Panc1 (cell line): Measurements from ENCODE around the gene PGF. TPM values are rescaled to one million over a fixed set of nuclear protein-coding genes. Genes with fewer than 3 reads are reported as not detected.

Experiments used
- ATAC-seq: fragments of 200-7000 bp; cut with Tn5 transposase; 2 replicates; pipeline ENCODE4 v1.9.1; 2020; ENCODE audit warnings: mild to moderate bottlenecking, moderate library complexity
- BruUV-seq: library from RNA; stranded (reverse); fragments of 400-500 nt; replicated peaks from 2 replicates; lab custom pipeline; 2021; lab: Mats Ljungman, UMichigan
- CTCF ChIA-PET: fragments of 300-600 bp; sonication (Branson Sonifier 250); formaldehyde crosslinking; loops from one replicate; lab custom pipeline; 2022; ENCODE audit warnings: antibody characterized with exemption; lab: Charles Lee
- POLR2A ChIA-PET: fragments of 300-600 bp; sonication (Branson Sonifier 250); formaldehyde crosslinking; loops from one replicate; lab custom pipeline; 2022; ENCODE audit warnings: antibody characterized with exemption; lab: Charles Lee
- DNase-seq: peaks from one replicate; pipeline ENCODE4 v3.0.0-alpha.2; 2010; ENCODE audit warnings: low read depth, low spot score
- H3K27ac ChIP-seq: 2 replicates; pipeline ENCODE4 v1.5.1; 2011; ENCODE audit warnings: mild to moderate bottlenecking, low read length, inconsistent platforms
- H3K27me3 ChIP-seq: fragments of 200-500 bp; sonication (Bioruptor generic); 2 replicates; pipeline ENCODE4 v1.6.0; 2014; ENCODE audit warnings: low read length, inconsistent platforms; ENCODE audit not compliant: control insufficient read depth, insufficient read depth
- H3K36me3 ChIP-seq: fragments of 200-500 bp; sonication (Bioruptor generic); 2 replicates; pipeline ENCODE4 v1.5.1; 2014; ENCODE audit warnings: inconsistent platforms, mild to moderate bottlenecking, low read length, moderate library complexity; ENCODE audit not compliant: control insufficient read depth, insufficient read depth
- H3K4me1 ChIP-seq: 2 replicates; pipeline ENCODE4 v1.5.1; 2011; ENCODE audit warnings: inconsistent platforms, mild to moderate bottlenecking, low read length, moderate library complexity; ENCODE audit not compliant: control insufficient read depth, insufficient read depth
- H3K4me3 ChIP-seq, 2 experiments: 2 replicates each; pipeline ENCODE4 v1.5.1; 2011 to 2012; ENCODE audit warnings: low read depth in 2 of 2, low read length in 2 of 2, mild to moderate bottlenecking in 2 of 2, inconsistent platforms in 1 of 2, moderate library complexity in 1 of 2
- H3K9me3 ChIP-seq: fragments of 200-500 bp; sonication (Bioruptor generic); 2 replicates; pipeline ENCODE4 v1.5.1; 2014; ENCODE audit warnings: low read depth, mild to moderate bottlenecking, inconsistent platforms, low read length, moderate library complexity; ENCODE audit not compliant: control insufficient read depth, insufficient read depth
- POLR2AphosphoS5 ChIP-seq: IDR thresholded peaks from 2 replicates; pipeline ENCODE4 v1.6.1; 2012; ENCODE audit warnings: mild to moderate bottlenecking, low read depth, low read length, moderate library complexity
- REST ChIP-seq, 2 experiments: IDR thresholded peaks; 2 replicates each; pipeline ENCODE4 v1.6.1; 2011 to 2012; ENCODE audit warnings: low read depth in 2 of 2, control low read depth in 1 of 2, low read length in 1 of 2, mild to moderate bottlenecking in 1 of 2, moderate library complexity in 1 of 2; ENCODE audit not compliant: insufficient read depth in 1 of 2
- SIN3A ChIP-seq: IDR thresholded peaks from 2 replicates; pipeline ENCODE4 v1.6.1; 2012; ENCODE audit warnings: low read depth, mild to moderate bottlenecking, low read length, moderate library complexity, borderline replicate concordance; ENCODE audit not compliant: insufficient read depth
- TCF7L2 ChIP-seq: IDR thresholded peaks from 2 replicates; pipeline ENCODE4 v1.6.1; 2011; ENCODE audit warnings: mild to moderate bottlenecking, low read depth, low read length, inconsistent platforms
- in situ Hi-C: cut with HindIII; loops from 2 replicates; pipeline ENCODE4 v1.10.0; 2016; ENCODE audit warnings: low sequenced_read_pairs, low pct_unique_long_range_greater_than_20kb
- intact Hi-C: fragments of 100-400 bp; cut with micrococcal nuclease; formaldehyde crosslinking; loops from one replicate; pipeline ENCODE4 v1.10.0; 2022; ENCODE audit not compliant: unreplicated experiment
- total RNA-seq: library from RNA; stranded (reverse); gene quantifications from one replicate; pipeline ENCODE4 v1.2.1, GENCODE V29; 2021; ENCODE audit not compliant: unreplicated experiment
- TF ChIP-seq, protein P1 (sequence below): fragments of 450-650 bp; IDR thresholded peaks from 2 replicates; pipeline ENCODE4 v1.5.1; 2017; ENCODE audit warnings: mild to moderate bottlenecking

The PGF gene
- total RNA-seq, 1 experiment from 2014 or later, result 7.3 TPM

- CTCF ChIA-PET, result no interaction called here
- H3K27ac ChIP-seq, result no peak overlapping the region
- no peak for DNase-seq
- no peaks in the 10 kb centered on the region for H3K9me3 ChIP-seq
- in situ Hi-C loops (no loop called here), intact Hi-C loops (no loop called here)
- H3K36me3 ChIP-seq, result peaks cover 29% of the 10 kb centered on the region
- POLR2A ChIA-PET, result no interaction called here
- no peak overlapping the region for H3K4me3 ChIP-seq
- no TSS peak for BruUV-seq
- ATAC-seq, result no peak
- TF ChIP-seq, protein P1, sequence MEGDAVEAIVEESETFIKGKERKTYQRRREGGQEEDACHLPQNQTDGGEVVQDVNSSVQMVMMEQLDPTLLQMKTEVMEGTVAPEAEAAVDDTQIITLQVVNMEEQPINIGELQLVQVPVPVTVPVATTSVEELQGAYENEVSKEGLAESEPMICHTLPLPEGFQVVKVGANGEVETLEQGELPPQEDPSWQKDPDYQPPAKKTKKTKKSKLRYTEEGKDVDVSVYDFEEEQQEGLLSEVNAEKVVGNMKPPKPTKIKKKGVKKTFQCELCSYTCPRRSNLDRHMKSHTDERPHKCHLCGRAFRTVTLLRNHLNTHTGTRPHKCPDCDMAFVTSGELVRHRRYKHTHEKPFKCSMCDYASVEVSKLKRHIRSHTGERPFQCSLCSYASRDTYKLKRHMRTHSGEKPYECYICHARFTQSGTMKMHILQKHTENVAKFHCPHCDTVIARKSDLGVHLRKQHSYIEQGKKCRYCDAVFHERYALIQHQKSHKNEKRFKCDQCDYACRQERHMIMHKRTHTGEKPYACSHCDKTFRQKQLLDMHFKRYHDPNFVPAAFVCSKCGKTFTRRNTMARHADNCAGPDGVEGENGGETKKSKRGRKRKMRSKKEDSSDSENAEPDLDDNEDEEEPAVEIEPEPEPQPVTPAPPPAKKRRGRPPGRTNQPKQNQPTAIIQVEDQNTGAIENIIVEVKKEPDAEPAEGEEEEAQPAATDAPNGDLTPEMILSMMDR, result no peak
- TF ChIP-seq REST (IDR thresholded peaks at IDR 0.05; ENCODE audit: insufficient read depth in 1 of 2, low read depth in 2 of 2, low read length in 1 of 2), result no peak
- TF ChIP-seq POLR2AphosphoS5, result no peak
- no peak for TF ChIP-seq TCF7L2
- TF ChIP-seq SIN3A, result no peak
- peaks cover 5% of the 10 kb centered on the region for H3K4me1 ChIP-seq
- no peaks in the 10 kb centered on the region for H3K27me3 ChIP-seq
Observed at GRCh38 chr14:74891870-74892269, 63.5 kb downstream of the PGF start.

Other genes starting within 250 kb of the PGF start
- 44.7 TPM for gene AREL1, start 242.5 kb downstream of the PGF start, total RNA-seq
- gene FCF1, start 242.5 kb downstream of the PGF start, total RNA-seq, result 41.5 TPM
- 38.9 TPM for gene YLPM1, start 192.3 kb downstream of the PGF start, total RNA-seq
- gene PROX2, start 79.5 kb downstream of the PGF start, total RNA-seq, result not detected
- 68.8 TPM for gene DLST, start 73.7 kb downstream of the PGF start, total RNA-seq
- 14.9 TPM for gene RPS6KL1, start 32.3 kb downstream of the PGF start, total RNA-seq
- gene EIF2B2, start 47.3 kb upstream of the PGF start, total RNA-seq, result 37.5 TPM
- gene MLH3, start 95.9 kb upstream of the PGF start, total RNA-seq, result 17.0 TPM
- gene ACYP1, start 108.4 kb upstream of the PGF start, total RNA-seq, result 21.3 TPM
- gene ZC2HC1C, start 114.0 kb upstream of the PGF start, total RNA-seq, result 5.2 TPM
- 40.7 TPM for gene NEK9, start 171.5 kb upstream of the PGF start, total RNA-seq
- 183 TPM for gene TMED10, start 221.0 kb upstream of the PGF start, total RNA-seq